ENCODE data around the gene MACROD2. TPM values are rescaled to one million over a fixed set of nuclear protein-coding genes. Genes with fewer than 3 reads are reported as not detected.

MACROD2 gene
- total RNA-seq, 6 experiments from 2014 or later: 0.05 to 0.57 (median 0.11) TPM; not detected in 1

DNA sequence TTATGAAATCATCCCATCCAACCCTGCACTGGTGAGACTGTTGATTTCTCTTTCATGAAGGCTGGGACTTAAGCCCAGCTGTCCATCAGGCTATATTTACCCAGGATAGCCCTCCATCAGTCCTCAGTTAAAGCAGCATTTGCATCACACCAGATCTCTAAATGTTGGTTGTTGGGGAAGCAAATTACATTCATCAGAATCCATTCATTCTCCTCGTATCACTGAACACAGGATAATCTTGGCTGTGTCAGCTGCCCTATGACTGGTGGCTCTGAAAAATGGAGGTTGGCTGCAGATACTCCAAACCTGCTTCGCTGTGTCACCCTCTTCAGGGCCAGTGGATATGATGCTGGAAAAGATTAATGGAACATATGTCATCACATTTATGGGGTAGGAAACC lies 1859.6 kb downstream of the MACROD2 start:
- no peak for DNase-seq
- H3K4me3 Mint-ChIP-seq: no peak overlapping the region
- TF ChIP-seq, protein P1, sequence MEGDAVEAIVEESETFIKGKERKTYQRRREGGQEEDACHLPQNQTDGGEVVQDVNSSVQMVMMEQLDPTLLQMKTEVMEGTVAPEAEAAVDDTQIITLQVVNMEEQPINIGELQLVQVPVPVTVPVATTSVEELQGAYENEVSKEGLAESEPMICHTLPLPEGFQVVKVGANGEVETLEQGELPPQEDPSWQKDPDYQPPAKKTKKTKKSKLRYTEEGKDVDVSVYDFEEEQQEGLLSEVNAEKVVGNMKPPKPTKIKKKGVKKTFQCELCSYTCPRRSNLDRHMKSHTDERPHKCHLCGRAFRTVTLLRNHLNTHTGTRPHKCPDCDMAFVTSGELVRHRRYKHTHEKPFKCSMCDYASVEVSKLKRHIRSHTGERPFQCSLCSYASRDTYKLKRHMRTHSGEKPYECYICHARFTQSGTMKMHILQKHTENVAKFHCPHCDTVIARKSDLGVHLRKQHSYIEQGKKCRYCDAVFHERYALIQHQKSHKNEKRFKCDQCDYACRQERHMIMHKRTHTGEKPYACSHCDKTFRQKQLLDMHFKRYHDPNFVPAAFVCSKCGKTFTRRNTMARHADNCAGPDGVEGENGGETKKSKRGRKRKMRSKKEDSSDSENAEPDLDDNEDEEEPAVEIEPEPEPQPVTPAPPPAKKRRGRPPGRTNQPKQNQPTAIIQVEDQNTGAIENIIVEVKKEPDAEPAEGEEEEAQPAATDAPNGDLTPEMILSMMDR (IDR thresholded peaks at IDR 0.05): no peak
- peaks cover 41% of the 10 kb centered on the region for H3K9me3 Mint-ChIP-seq
- H3K4me1 Mint-ChIP-seq (ENCODE audit: low read depth): no peaks in the 10 kb centered on the region
- H3K27me3 Mint-ChIP-seq (ENCODE audit: insufficient read depth): no peaks in the 10 kb centered on the region
- no peak overlapping the region for H3K27ac Mint-ChIP-seq
- 0 out of 2 replicates have a peak, but pooled peaks cover 5% of the 10 kb centered on the region for H3K36me3 Mint-ChIP-seq (ENCODE audit: low read depth)

DNA sequence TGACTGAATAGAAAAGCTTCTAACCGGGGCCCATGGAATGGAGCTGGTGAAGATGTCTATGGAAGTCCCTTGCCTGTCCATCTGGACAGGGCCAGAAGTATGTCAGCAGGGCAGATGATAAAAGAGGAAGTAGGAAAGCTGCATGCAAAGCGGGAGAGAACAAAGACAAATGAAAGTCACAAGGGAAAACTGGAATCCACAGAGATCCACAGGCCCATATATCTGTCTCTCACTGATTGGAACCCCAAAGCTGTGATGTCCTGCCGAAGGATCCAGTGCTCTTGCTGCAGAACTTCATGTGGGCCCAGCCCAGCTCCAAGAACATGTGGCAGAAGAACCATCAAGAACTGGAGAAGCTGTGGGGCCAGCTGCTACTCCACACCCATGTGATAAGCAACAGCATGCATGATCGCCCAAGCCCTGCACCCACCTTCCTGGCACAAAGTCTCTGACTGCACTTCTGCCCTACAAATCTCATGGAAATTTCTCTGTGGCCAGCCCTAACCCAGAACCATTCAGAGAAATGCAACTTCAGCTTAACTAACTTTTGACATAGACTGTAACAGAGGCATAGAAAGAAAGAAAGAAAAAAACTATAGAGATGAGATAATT lies 1862.0 kb downstream of the MACROD2 start:
- no peak overlapping the region for H3K27ac Mint-ChIP-seq
- no peaks in the 10 kb centered on the region for H3K27me3 Mint-ChIP-seq (ENCODE audit: insufficient read depth)
- TF ChIP-seq, protein P1 (IDR thresholded peaks at IDR 0.05): no peak
- peaks cover 27% of the 10 kb centered on the region for H3K9me3 Mint-ChIP-seq
- H3K36me3 Mint-ChIP-seq (ENCODE audit: low read depth): no peaks in the 10 kb centered on the region
- DNase-seq: no peak
- no peak overlapping the region for H3K4me3 Mint-ChIP-seq
- H3K4me1 Mint-ChIP-seq (ENCODE audit: low read depth): no peaks in the 10 kb centered on the region

DNA sequence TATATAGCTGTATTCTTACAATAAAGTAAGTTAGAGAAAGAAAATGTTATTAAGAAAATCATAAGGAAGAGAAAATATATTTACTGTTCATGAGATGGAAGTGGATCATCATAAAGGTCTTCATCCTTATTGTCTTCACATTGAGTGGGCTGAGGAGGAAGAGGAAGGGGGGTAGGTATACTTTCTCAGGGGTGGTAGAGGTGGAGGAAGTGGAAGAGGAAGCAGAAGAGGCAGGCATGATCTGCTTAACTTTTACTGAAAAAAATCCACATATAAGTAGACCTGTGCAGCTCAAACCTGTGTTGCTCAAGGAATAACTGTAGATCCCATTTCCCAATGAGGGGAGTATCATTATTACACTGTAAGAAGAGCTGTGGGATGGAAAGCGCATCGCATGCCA lies 1863.7 kb downstream of the MACROD2 start:
- Mint-ChIP-seq H3K27ac (no peak overlapping the region), H3K9me3 (peaks cover 27% of the 10 kb centered on the region), H3K36me3 (ENCODE audit: low read depth) (no peaks in the 10 kb centered on the region), H3K4me1 (ENCODE audit: low read depth) (no peaks in the 10 kb centered on the region), H3K4me3 (no peak overlapping the region), H3K27me3 (ENCODE audit: insufficient read depth) (no peaks in the 10 kb centered on the region)
- DNase-seq: no peak
- TF ChIP-seq, protein P1 (IDR thresholded peaks at IDR 0.05): no peak

DNA sequence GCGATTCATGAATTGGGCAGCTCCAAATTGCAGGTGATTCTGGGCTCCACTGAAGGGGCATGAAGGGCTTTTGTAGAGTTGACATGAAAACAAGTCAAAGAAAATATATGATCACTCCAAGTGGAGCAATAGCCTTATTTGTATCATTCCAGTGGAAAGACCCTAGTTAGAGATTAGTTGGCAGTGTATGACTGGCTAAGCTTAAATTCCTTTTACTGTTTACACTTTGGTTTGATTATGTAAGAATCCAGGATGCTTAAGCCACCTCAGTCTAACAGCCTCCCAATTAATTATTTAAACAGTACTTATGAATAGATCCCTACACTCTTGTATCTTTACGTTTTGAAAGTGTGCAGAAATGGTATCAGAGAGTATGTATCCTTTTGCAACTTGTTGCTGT lies 1865.5 kb downstream of the MACROD2 start:
- Mint-ChIP-seq H3K36me3 (ENCODE audit: low read depth) (no peaks in the 10 kb centered on the region), H3K4me1 (ENCODE audit: low read depth) (no peaks in the 10 kb centered on the region), H3K27ac (no peak overlapping the region), H3K4me3 (no peak overlapping the region), H3K9me3 (peaks cover 20% of the 10 kb centered on the region), H3K27me3 (ENCODE audit: insufficient read depth) (0 out of 2 replicates have a peak, but pooled peaks cover 2% of the 10 kb centered on the region)
- DNase-seq: no peak
- TF ChIP-seq, protein P1 (IDR thresholded peaks at IDR 0.05): no peak

DNA sequence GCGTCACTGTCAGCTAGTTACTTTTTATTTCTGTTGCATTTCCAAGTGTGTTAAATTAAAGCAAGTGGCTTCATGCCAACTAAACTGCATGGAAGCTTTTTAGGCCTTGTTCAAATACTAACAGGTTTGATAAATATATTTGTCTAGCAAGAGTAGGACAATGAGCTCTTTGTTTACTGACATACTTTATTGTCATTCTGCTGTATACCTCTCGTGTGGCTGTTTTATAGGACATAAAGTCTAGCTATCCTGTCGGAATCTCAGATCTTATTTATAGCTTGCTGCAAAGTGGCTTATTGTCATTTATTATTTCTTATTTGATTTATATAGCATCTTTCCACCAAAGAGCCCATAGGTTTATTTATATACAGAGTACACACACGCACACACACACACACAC lies 1866.9 kb downstream of the MACROD2 start:
- DNase-seq: no peak
- no peak overlapping the region for H3K27ac Mint-ChIP-seq

More for the DNA sequence above, 1866.9 kb downstream of the MACROD2 start:
- 0 out of 2 replicates have a peak, but pooled peaks cover 2% of the 10 kb centered on the region for H3K27me3 Mint-ChIP-seq (ENCODE audit: insufficient read depth)
- peaks cover 13% of the 10 kb centered on the region for H3K9me3 Mint-ChIP-seq
- no peak overlapping the region for H3K4me3 Mint-ChIP-seq
- no peaks in the 10 kb centered on the region for H3K4me1 Mint-ChIP-seq (ENCODE audit: low read depth)
- TF ChIP-seq, protein P1 (IDR thresholded peaks at IDR 0.05): no peak
- no peaks in the 10 kb centered on the region for H3K36me3 Mint-ChIP-seq (ENCODE audit: low read depth)
